Right lobe of liver (tissue), 4 donors: ENCODE results near the gene OSBPL10.

Experiments used
- POLR2A ChIP-seq: fragments of 450-650 bp; IDR thresholded peaks from one replicate; pipeline ENCODE4 v1.6.1; 2017; ENCODE audit warnings: antibody characterized with exemption, mild to moderate bottlenecking
- TF ChIP-seq, protein P1 (sequence below), 4 donors: fragments of 200-600 bp in 3 of 4; fragments of 450-650 bp in 1 of 4; IDR thresholded peaks; one replicate each; pipeline versions ENCODE4 v1.5.1 to v1.8.0; 2016 to 2022; ENCODE audit warnings: antibody characterized with exemption in 4 of 4, mild to moderate bottlenecking in 2 of 4
- donor health status: DM: no; HTN: no; CAD: no.
- donor health status: DM: no; HTN: no; CAD: no.
- donor health status: DM: no; HTN: yes; CAD: no.

DNA sequence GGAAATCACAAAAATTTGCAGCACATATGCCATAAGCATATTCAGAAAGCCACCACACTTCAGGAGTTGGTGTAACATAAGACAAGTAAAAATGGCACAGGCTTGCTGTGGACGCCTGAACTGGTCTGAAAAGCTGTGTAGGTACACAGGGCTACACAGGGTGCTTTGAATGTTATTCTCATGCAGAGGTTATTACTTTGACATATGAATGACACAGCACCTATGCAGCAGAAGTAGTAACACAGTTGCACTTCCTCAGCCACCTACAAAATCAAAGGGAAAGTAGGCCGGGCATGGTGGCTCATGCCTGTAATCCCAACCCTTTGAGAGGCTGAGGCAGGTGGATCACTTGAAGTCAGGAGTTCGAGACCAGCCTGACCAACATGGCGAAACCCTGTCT, 54.5 kb downstream of the OSBPL10 start:
- no peak for TF ChIP-seq POLR2A
- TF ChIP-seq, protein P1, sequence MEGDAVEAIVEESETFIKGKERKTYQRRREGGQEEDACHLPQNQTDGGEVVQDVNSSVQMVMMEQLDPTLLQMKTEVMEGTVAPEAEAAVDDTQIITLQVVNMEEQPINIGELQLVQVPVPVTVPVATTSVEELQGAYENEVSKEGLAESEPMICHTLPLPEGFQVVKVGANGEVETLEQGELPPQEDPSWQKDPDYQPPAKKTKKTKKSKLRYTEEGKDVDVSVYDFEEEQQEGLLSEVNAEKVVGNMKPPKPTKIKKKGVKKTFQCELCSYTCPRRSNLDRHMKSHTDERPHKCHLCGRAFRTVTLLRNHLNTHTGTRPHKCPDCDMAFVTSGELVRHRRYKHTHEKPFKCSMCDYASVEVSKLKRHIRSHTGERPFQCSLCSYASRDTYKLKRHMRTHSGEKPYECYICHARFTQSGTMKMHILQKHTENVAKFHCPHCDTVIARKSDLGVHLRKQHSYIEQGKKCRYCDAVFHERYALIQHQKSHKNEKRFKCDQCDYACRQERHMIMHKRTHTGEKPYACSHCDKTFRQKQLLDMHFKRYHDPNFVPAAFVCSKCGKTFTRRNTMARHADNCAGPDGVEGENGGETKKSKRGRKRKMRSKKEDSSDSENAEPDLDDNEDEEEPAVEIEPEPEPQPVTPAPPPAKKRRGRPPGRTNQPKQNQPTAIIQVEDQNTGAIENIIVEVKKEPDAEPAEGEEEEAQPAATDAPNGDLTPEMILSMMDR (IDR thresholded peaks at IDR 0.05): no peak
